ENCODE measurements around the gene FANCC.

GRCh38 chr9:95351051-95351450 is 33.5 kb upstream of the FANCC start:
- no peak for TF ChIP-seq EZH2phosphoT487 (IDR thresholded peaks at IDR 0.05; ENCODE audit: low read depth, severe bottlenecking, unreplicated experiment)
- TF ChIP-seq, protein P1, sequence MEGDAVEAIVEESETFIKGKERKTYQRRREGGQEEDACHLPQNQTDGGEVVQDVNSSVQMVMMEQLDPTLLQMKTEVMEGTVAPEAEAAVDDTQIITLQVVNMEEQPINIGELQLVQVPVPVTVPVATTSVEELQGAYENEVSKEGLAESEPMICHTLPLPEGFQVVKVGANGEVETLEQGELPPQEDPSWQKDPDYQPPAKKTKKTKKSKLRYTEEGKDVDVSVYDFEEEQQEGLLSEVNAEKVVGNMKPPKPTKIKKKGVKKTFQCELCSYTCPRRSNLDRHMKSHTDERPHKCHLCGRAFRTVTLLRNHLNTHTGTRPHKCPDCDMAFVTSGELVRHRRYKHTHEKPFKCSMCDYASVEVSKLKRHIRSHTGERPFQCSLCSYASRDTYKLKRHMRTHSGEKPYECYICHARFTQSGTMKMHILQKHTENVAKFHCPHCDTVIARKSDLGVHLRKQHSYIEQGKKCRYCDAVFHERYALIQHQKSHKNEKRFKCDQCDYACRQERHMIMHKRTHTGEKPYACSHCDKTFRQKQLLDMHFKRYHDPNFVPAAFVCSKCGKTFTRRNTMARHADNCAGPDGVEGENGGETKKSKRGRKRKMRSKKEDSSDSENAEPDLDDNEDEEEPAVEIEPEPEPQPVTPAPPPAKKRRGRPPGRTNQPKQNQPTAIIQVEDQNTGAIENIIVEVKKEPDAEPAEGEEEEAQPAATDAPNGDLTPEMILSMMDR (IDR thresholded peaks at IDR 0.05; ENCODE audit: poor library complexity), result no peak
